Activated T-helper 1 cell treated with anti-CD3 and anti-CD28 coated beads, Interleukin-12 subunit alpha, Interleukin-12 subunit beta, Interleukin-2, Interleukin-4 antibody, amounts not matched to agents 30 ng/mL and 10 ng/mL and 1 ng/mL, durations not matched to agents 14 hours and 24 hours and 36 hours (primary cell): ENCODE data around the gene KRTAP3-2. TPM values are rescaled to one million over a fixed set of nuclear protein-coding genes. Genes with fewer than 3 reads are reported as not detected.
"Not testable (repeated sequence)": the region's sequence is repeated elsewhere in the genome, so short reads cannot be mapped to it uniquely, and the experiment has no call there.

ENCODE experiments used
- DNase-seq: peaks from one replicate; pipeline ENCODE4 v3.0.0; 2021; ENCODE audit warnings: low spot score
- H3K27ac Mint-ChIP-seq: one replicate; pipeline ENCODE4 v1.8.0; 2021; ENCODE audit warnings: mild to moderate bottlenecking, mixed read lengths
- H3K27me3 Mint-ChIP-seq: one replicate; pipeline ENCODE4 v1.8.0; 2022; ENCODE audit warnings: mild to moderate bottlenecking, moderate library complexity, mixed read lengths; ENCODE audit not compliant: insufficient read depth
- H3K36me3 Mint-ChIP-seq: one replicate; pipeline ENCODE4 v1.8.0; 2021; ENCODE audit warnings: low read depth, mixed read lengths
- H3K4me1 Mint-ChIP-seq: one replicate; pipeline ENCODE4 v1.8.0; 2021; ENCODE audit warnings: low read depth, mixed read lengths
- H3K4me3 Mint-ChIP-seq: one replicate; pipeline ENCODE4 v1.8.0; 2021; ENCODE audit warnings: mild to moderate bottlenecking, moderate library complexity, mixed read lengths
- H3K9me3 Mint-ChIP-seq: one replicate; pipeline ENCODE4 v1.8.0; 2021; ENCODE audit warnings: mixed read lengths
- intact Hi-C: fragments of 100-400 bp; cut with micrococcal nuclease; formaldehyde crosslinking; loops from one replicate; pipeline ENCODE4 v1.15.1; 2024
- total RNA-seq: library from RNA; stranded (reverse); gene quantifications from 2 replicates; pipeline ENCODE4 v1.2.3, GENCODE V29; 2022

KRTAP3-2 gene
- total RNA-seq, result not detected in 2 replicates

DNA sequence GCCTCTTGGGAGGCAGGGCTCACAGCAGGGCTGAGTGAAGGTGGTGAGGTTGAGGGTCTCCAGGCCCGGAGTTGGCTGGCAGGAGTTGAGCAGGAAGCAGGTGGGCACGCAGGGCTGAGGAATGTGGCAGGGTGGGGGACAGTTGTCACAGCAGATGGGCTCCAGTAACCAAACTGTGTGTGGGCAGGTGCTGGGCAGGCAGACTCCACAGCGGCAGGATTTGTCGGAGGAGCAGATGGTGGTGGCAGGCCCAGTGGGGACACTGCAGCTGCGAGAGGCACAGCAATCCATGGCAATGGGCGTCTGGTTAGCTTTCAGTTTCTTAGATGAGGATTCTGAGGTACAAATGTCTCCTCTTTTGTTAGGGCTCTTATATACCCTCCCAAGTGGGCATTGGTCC is at the start of gene KRTAP3-2:
Gene KRTAP3-2 (minus strand): TSS at position 344 of the 400 bp plus-strand sequence. CDS start 53 bp downstream, at position 291.
- H3K9me3 Mint-ChIP-seq, H3K4me3 Mint-ChIP-seq, H3K27ac Mint-ChIP-seq, DNase-seq, H3K36me3 Mint-ChIP-seq, H3K4me1 Mint-ChIP-seq, intact Hi-C loops: not testable (repeated sequence)
- peaks cover 20% of the 10 kb centered on the region for H3K27me3 Mint-ChIP-seq

DNA sequence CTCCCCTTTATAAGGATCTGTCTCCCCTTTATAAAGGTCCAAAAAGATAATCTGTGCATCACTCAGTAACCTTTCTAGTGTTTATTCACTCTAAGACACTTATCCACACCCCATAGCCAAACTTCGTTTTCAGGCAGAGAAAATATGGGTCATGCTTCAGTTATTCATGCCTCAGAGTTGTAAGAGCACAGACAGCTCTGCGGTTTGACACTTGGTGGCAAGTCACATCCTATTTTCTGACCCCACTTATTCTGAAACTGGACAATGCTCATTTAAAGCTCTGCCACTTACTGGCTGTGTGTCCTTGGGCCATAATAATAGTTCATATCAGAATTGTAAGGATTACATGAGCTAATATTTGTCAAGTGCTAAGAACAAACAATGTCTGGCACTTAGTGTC is 49.4 kb upstream of the KRTAP3-2 start:
- H3K4me3 Mint-ChIP-seq, result no peak overlapping the region
- peaks cover 6% of the 10 kb centered on the region for H3K27me3 Mint-ChIP-seq
- H3K9me3 Mint-ChIP-seq, result peaks cover 1% of the 10 kb centered on the region
- DNase-seq, result no peak
- no peaks in the 10 kb centered on the region for H3K4me1 Mint-ChIP-seq
- H3K36me3 Mint-ChIP-seq, result no peaks in the 10 kb centered on the region
- intact Hi-C loops, result no loop called here
- H3K27ac Mint-ChIP-seq, result no peak overlapping the region

DNA sequence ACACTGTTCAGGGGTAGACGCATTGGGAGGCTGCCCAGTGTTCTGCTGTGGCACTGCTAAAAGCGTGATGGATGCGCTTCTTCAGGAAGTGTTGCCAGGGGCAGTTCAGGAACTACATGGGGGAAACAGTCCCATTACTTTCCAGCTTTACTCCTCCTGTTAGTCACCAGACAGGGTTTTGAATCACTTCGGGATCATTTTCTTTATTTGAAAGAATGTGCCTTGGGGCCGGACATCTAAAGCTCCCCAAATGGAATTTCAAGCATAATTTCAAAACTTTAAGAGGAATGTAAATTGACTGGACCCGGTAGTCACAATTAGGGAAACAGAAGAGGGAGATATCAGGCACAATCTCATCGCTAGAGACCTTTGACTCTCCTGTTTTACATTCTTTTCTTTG is 48.7 kb upstream of the KRTAP3-2 start:
- intact Hi-C loops, result no loop called here
- DNase-seq, result no peak
- H3K27ac Mint-ChIP-seq, result no peak overlapping the region
- H3K4me1 Mint-ChIP-seq, result no peaks in the 10 kb centered on the region
- peaks cover 8% of the 10 kb centered on the region for H3K9me3 Mint-ChIP-seq
- no peaks in the 10 kb centered on the region for H3K36me3 Mint-ChIP-seq
- H3K4me3 Mint-ChIP-seq, result no peak overlapping the region
- peaks cover 7% of the 10 kb centered on the region for H3K27me3 Mint-ChIP-seq

DNA sequence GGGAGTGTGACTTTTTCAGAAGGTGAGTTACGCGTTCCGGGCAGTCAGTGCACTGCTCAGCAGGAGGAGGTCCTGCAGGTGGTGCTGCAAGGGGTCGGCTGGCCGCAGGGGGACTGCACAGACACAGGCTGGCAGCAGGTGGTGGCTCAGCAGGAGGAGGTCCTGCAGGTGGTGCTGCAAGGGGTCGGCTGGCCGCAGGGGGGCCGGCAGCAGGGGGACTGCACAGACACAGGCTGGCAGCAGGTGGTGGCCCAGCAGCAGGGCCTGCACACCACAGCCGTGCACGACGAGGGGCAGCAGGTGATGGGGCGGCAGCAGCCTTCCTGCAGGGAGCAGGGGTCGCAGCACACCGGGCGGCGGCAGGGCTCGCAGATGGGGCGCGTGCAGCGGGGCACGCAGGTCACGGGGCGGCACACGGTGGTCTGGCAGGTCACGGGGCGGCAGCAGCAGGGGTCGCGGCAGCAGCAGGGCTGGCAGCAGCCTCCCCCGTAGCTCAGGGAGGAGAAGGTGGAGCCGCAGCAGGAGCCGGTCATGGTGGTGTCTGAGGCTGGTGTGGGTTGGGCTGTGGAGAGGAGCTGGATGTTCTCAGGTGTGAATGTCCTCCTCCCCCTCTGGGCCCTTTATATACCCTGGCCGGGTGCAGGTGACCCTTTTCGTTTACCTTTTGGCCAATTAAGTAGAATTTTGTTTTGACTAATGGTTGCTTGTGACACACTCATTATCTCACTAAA is 47.2 kb upstream of the KRTAP3-2 start, which contains the start of gene KRTAP2-1:
Gene KRTAP2-1 (minus strand): TSS at position 582 of the 731 bp plus-strand sequence. CDS start 49 bp downstream, at position 533.
- H3K36me3 Mint-ChIP-seq, H3K4me1 Mint-ChIP-seq, intact Hi-C loops, H3K4me3 Mint-ChIP-seq, DNase-seq, H3K27me3 Mint-ChIP-seq, H3K27ac Mint-ChIP-seq: not testable (repeated sequence)
- H3K9me3 Mint-ChIP-seq, result peaks cover 10% of the 10 kb centered on the region

DNA sequence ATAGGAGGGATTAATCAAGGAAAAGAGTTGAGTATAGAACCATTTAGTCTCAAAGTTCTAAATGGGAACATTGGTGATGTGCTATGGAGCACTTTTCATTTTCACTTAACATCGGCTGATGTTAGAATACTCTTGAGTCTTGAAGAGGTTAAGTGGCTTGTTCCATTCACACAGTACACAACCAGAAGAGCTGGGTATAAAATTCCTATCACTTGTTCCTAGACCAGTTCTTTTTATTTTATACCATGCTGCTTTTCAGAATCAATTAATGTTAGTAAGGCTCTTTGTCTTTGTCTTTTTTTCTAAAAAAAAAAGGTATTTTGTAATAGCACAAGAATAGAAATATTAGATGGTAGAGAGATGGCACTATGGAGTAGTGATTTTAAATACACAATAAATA is 43.2 kb upstream of the KRTAP3-2 start:
- peaks cover 8% of the 10 kb centered on the region for H3K27me3 Mint-ChIP-seq
- H3K4me3 Mint-ChIP-seq, result no peak overlapping the region
- intact Hi-C loops, result no loop called here
- DNase-seq, result no peak
- no peaks in the 10 kb centered on the region for H3K36me3 Mint-ChIP-seq
- H3K4me1 Mint-ChIP-seq, result no peaks in the 10 kb centered on the region
- no peak overlapping the region for H3K27ac Mint-ChIP-seq
- H3K9me3 Mint-ChIP-seq, result peaks cover 10% of the 10 kb centered on the region

DNA sequence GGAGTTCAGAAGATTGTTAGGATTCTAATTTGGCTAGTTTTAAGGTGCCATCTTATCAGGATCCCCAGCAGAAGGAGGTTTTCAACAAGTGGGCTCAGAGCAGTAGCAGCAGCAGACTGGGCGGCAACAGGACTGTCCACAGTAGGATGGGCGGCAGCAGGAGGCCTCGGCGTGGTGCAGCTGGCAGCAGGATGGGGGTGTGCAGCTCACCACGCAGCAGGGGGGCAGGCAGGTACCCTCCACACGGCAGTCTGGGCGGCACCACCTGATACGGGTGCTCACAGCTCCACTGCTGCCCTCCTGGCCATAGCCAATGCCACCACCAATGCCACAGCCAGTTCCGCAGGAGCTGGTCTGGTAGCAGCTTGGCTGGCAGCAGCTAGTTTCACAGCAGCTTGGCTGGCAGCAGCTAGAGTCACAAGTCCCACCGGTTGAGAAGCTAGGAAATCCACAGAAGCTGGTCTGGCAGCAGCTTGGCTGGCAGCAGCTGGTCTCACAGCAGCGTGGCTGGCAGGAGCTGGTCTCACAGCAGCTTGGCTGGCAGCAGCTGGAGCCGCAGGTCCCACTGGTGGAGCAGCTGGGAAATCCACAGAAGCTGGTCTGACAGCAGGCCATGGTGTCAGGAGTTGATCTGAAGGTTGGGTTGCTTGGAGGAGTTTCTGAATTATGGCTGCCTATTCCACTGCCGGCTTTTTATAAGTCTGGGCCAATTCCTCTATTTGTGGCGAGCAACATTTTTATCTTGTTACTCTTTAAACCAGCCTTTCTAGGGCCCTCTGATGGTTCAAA is 41.3 kb upstream of the KRTAP3-2 start, which contains the start of gene KRTAP1-1:
Gene KRTAP1-1 (minus strand): TSS at position 668 of the 789 bp plus-strand sequence. CDS start 53 bp downstream, at position 615.
- H3K4me1 Mint-ChIP-seq, intact Hi-C loops, H3K27ac Mint-ChIP-seq, H3K27me3 Mint-ChIP-seq, H3K36me3 Mint-ChIP-seq, H3K4me3 Mint-ChIP-seq, DNase-seq: not testable (repeated sequence)
- H3K9me3 Mint-ChIP-seq, result peaks cover 10% of the 10 kb centered on the region

DNA sequence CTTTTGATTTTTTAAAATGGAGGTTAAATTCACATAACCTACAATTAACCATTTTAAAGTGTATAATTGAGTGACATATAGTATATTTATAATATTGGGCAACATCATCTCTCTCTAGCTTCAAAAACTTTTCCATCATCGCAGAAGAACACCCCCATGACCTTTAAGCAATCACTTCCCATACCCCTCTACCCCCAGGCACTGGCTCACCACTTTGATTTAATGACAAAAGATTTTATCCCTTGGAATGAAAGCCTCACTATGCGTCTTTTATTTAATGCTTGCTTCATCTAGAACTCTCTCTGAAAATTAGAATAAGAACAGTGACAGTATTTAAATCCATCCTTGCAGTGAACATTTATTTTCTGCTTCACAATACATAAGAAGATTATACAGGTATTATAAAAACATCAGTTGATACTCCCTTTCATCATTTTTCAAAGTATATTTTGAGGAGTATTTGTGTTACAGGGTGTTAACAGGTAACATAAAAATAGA is 38.2 kb upstream of the KRTAP3-2 start:
- Mint-ChIP-seq H3K36me3 (no peaks in the 10 kb centered on the region), H3K27ac (no peak overlapping the region), H3K4me1 (no peaks in the 10 kb centered on the region), H3K9me3 (no peaks in the 10 kb centered on the region), H3K27me3 (peaks cover 7% of the 10 kb centered on the region), H3K4me3 (no peak overlapping the region)
- intact Hi-C loops, result no loop called here
- no peak for DNase-seq

DNA sequence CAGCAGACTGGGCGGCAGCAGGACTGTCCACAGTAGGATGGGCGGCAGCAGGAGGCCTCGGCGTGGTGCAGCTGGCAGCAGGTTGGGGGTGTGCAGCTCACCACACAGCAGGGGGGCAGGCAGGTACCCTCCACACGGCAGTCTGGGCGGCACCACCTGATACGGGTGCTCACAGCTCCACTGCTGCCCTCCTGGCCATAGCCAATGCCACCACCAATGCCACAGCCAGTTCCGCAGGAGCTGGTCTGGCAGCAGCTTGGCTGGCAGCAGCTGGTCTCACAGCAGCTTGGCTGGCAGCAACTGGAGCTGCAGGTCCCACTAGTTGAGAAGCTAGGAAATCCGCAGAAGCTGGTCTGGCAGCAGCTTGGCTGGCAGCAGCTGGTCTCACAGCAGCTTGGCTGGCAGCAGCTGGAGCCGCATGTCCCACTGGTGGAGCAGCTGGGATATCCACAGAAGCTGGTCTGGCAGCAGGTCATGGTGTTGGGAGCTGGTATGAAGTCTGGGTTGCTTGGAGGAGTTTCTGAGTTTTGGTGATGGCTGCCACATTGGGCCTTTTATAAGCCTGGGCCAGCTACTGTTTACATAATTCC is 34.7 kb upstream of the KRTAP3-2 start, which contains the start of gene KRTAP1-3:
Gene KRTAP1-3 (minus strand): TSS at position 529 of the 590 bp plus-strand sequence. CDS start 53 bp downstream, at position 476.
- H3K36me3 Mint-ChIP-seq, H3K27me3 Mint-ChIP-seq, H3K4me1 Mint-ChIP-seq, intact Hi-C loops, H3K27ac Mint-ChIP-seq, DNase-seq, H3K9me3 Mint-ChIP-seq, H3K4me3 Mint-ChIP-seq: not testable (repeated sequence)

DNA sequence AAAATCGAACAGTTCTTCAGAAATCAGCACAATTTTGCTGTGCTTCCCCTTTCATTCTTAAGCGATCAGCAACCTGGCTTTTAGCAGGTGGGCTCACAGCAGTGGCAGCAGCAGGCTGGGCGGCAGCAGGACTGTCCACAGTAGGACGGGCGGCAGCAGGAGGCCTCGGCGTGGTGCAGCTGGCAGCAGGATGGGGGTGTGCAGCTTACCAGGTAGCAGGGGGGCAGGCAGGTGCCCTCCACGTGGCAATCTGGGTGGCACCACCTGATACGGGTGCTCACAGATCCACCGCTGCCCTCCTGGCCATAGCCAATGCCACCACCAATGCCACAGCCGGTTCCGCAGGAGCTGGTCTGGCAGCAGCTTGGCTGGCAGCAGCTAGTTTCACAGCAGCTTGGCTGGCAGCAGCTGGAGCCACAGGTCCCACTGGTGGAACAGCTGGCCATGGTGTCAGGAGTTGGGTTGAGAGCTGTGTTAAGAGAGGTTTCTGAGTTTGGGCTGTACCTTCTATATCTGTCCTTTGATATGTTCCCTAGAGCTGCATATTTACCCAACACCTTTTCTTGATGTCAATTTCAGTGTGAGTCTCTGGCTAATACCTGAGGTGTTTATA is 30.0 kb upstream of the KRTAP3-2 start, which contains the start of gene KRTAP1-4:
Gene KRTAP1-4 (minus strand): TSS at position 563 of the 613 bp plus-strand sequence. CDS start 117 bp downstream, at position 446.
- H3K4me3 Mint-ChIP-seq, result no peak within 1 kb of the TSS
- H3K36me3 Mint-ChIP-seq, result no peaks in the 10 kb centered on the region
- H3K9me3 Mint-ChIP-seq, result no peaks in the 10 kb centered on the region
- H3K27me3 Mint-ChIP-seq, result peaks cover 6% of the 10 kb centered on the region
- no peaks in the 10 kb centered on the region for H3K4me1 Mint-ChIP-seq
- intact Hi-C loops, result no loop called here
- no peak within 1 kb of the TSS for H3K27ac Mint-ChIP-seq
- no peak for DNase-seq

DNA sequence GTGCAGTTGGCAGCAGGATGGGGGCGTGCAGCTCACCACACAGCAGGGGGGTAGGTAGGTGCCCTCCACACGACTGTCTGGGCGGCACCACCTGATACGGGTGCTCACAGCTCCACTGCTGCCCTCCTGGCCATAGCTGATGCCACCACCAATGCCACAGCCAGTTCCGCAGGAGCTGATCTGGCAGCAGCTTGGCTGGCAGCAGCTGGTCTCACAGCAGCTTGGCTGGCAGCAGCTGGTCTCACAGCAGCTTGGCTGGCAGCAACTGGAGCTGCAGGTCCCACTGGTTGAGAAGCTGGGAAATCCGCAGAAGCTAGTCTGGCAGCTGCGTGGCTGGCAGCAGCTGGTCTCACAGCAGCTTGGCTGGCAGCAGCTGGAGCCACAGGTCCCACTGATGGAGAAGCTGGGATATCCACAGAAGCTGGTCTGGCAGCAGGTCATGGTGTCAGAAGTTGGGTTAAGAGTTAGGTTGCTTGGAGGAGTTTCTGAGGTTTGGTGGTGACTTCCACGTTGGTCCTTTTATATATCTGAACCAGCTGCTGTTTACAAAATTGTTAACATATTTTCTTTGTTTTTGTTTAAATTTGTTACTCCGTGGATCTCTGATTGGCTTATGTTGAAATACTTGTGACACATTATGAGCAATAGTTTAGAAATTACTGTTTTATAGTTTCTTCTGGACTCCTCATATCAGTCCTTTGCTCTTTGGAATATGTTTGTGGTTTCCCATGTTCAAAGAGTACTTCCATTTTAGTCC is 27.2 kb upstream of the KRTAP3-2 start, which contains the start of gene KRTAP1-5:
Gene KRTAP1-5 (minus strand): TSS at position 494 of the 757 bp plus-strand sequence. CDS start 53 bp downstream, at position 441.
- Mint-ChIP-seq H3K27ac (no peak within 1 kb of the TSS), H3K9me3 (no peaks in the 10 kb centered on the region), H3K36me3 (no peaks in the 10 kb centered on the region), H3K27me3 (peaks cover 6% of the 10 kb centered on the region), H3K4me3 (no peak within 1 kb of the TSS), H3K4me1 (no peaks in the 10 kb centered on the region)
- DNase-seq, result no peak
- intact Hi-C loops, result no loop called here

DNA sequence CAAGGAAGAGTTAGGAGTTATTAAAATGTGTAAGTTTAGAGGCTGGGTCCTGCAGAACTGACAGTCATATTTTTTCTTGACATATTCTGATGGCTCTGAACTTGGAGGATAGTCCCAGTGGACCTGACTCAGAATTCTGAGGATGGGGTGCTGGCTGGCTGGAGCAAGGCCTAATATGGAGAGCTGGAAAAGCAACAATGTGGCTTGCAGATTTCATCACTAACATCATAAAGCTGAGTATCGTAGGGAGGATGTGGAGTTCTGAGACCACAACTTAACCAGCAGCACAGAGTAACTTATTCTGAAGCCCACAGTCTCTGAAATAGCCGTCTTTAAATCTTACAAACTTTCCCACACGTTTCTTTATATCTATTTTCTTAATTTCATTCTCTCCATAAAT is 25.0 kb upstream of the KRTAP3-2 start:
- Mint-ChIP-seq H3K27ac (no peak overlapping the region), H3K9me3 (no peaks in the 10 kb centered on the region), H3K4me3 (no peak overlapping the region), H3K27me3 (peaks cover 2% of the 10 kb centered on the region), H3K36me3 (no peaks in the 10 kb centered on the region), H3K4me1 (no peaks in the 10 kb centered on the region)
- intact Hi-C loops, result no loop called here
- no peak for DNase-seq

DNA sequence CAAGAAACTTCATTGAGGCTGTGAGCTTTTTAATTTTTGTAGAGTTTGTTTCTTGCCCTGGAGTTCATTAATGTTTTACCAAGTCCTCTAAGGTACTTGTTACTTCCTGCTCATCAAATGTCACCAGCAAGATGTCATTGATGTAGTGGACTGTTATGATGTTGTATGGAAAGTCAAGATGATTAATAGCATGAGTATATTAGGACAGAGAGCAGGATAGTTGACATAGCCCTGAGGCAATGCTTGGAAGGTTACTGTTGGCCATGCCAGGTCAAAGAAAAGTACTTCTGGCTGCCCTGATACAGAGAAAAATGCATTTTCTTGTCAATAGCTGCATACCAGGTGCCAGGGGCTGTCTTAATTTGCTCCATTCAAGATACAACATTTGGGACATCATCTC is 20.6 kb upstream of the KRTAP3-2 start:
- intact Hi-C loops, result no loop called here
- Mint-ChIP-seq H3K27me3 (peaks cover 2% of the 10 kb centered on the region), H3K9me3 (no peaks in the 10 kb centered on the region), H3K36me3 (no peaks in the 10 kb centered on the region), H3K4me3 (no peak overlapping the region), H3K4me1 (no peaks in the 10 kb centered on the region), H3K27ac (no peak overlapping the region)
- DNase-seq, result no peak
